Central memory CD8-positive, alpha-beta T cell (primary cell): ENCODE measurements around the gene CTIF.
A peak's percentile ranks its signal among the peaks of the same experiment; 100 is the strongest.

Experiments used
- ATAC-seq: fragments of 150-1000 bp; cut with Tn5 transposase; replicated peaks from 2 replicates; pipeline ENCODE4 v1.10.0; 2022; ENCODE audit warnings: mild to moderate bottlenecking, moderate FRiP score, moderate number of reproducible peaks; ENCODE audit not compliant: poor library complexity, severe bottlenecking; ENCODE audit errors: extremely low read depth
- DNase-seq, 2 donors: peaks; one replicate each; pipeline ENCODE4 v3.0.0; 2021; ENCODE audit warnings: low spot score in 2 of 2
- H3K27ac Mint-ChIP-seq: one replicate; pipeline ENCODE4 v1.8.0; 2022; ENCODE audit warnings: low read depth, mild to moderate bottlenecking, moderate library complexity, mixed read lengths
- H3K27me3 Mint-ChIP-seq: one replicate; pipeline ENCODE4 v1.8.0; 2022; ENCODE audit warnings: mixed read lengths
- H3K36me3 Mint-ChIP-seq: one replicate; pipeline ENCODE4 v1.8.0; 2022; ENCODE audit warnings: mild to moderate bottlenecking, moderate library complexity, mixed read lengths; ENCODE audit not compliant: insufficient read depth
- H3K4me1 Mint-ChIP-seq: one replicate; pipeline ENCODE4 v1.8.0; 2022; ENCODE audit warnings: mixed read lengths
- H3K4me3 Mint-ChIP-seq: one replicate; pipeline ENCODE4 v1.8.0; 2022; ENCODE audit warnings: mild to moderate bottlenecking, moderate library complexity, mixed read lengths
- H3K9me3 Mint-ChIP-seq: one replicate; pipeline ENCODE4 v1.8.0; 2022; ENCODE audit warnings: mixed read lengths

Gene CTIF

GRCh38 chr18:48776156-48776555 is 237.3 kb downstream of the CTIF start:
- Mint-ChIP-seq H3K9me3 (no peaks in the 10 kb centered on the region), H3K4me1 (peaks cover 20% of the 10 kb centered on the region)

GRCh38 chr18:48776641-48777025 is 237.8 kb downstream of the CTIF start:
- no peak overlapping the region for H3K4me3 Mint-ChIP-seq
- H3K27me3 Mint-ChIP-seq = no peaks in the 10 kb centered on the region
- no peaks in the 10 kb centered on the region for H3K9me3 Mint-ChIP-seq
- H3K4me1 Mint-ChIP-seq = peaks cover 20% of the 10 kb centered on the region
- peaks cover 3% of the 10 kb centered on the region for H3K36me3 Mint-ChIP-seq
- DNase-seq (no peak), ATAC-seq (no peak)
- H3K27ac Mint-ChIP-seq = no peak overlapping the region

More at GRCh38 chr18:48776156-48776555, 237.3 kb downstream of the CTIF start:
- no peak for DNase-seq
- Mint-ChIP-seq H3K36me3 (peaks cover 3% of the 10 kb centered on the region), H3K4me3 (no peak overlapping the region), H3K27me3 (no peaks in the 10 kb centered on the region), H3K27ac (no peak overlapping the region)
- ATAC-seq = no peak

GRCh38 chr18:48777026-48777743 is 238.4 kb downstream of the CTIF start:
- peak; percentile 49 to 58 for DNase-seq
- ATAC-seq = peak; percentile 55
- Mint-ChIP-seq H3K36me3 (peaks cover 3% of the 10 kb centered on the region), H3K4me1 (peaks cover 20% of the 10 kb centered on the region), H3K9me3 (no peaks in the 10 kb centered on the region), H3K4me3 (no peak overlapping the region), H3K27me3 (no peaks in the 10 kb centered on the region), H3K27ac (no peak overlapping the region)

- Mint-ChIP-seq H3K36me3 (peaks cover 3% of the 10 kb centered on the region), H3K4me3 (no peak overlapping the region), H3K9me3 (no peaks in the 10 kb centered on the region), H3K27me3 (no peaks in the 10 kb centered on the region), H3K4me1 (peaks cover 20% of the 10 kb centered on the region), H3K27ac (no peak overlapping the region)
- ATAC-seq (no peak), DNase-seq (no peak)
These were observed 238.9 kb downstream of the CTIF start for GRCh38 chr18:48777744-48778116.

GRCh38 chr18:48778344-48779011 is 239.6 kb downstream of the CTIF start:
- no peak overlapping the region for H3K4me3 Mint-ChIP-seq
- peaks cover 3% of the 10 kb centered on the region for H3K36me3 Mint-ChIP-seq
- DNase-seq (no peak), ATAC-seq (no peak)
- no peaks in the 10 kb centered on the region for H3K9me3 Mint-ChIP-seq
- no peak overlapping the region for H3K27ac Mint-ChIP-seq
- no peaks in the 10 kb centered on the region for H3K27me3 Mint-ChIP-seq
- H3K4me1 Mint-ChIP-seq = peaks cover 20% of the 10 kb centered on the region

- no peak overlapping the region for H3K27ac Mint-ChIP-seq
- ATAC-seq (no peak), DNase-seq (no peak)
- H3K4me1 Mint-ChIP-seq = peaks cover 27% of the 10 kb centered on the region
- no peak overlapping the region for H3K4me3 Mint-ChIP-seq
- H3K36me3 Mint-ChIP-seq = peaks cover 3% of the 10 kb centered on the region
- H3K9me3 Mint-ChIP-seq = no peaks in the 10 kb centered on the region
- no peaks in the 10 kb centered on the region for H3K27me3 Mint-ChIP-seq
These were observed 240.6 kb downstream of the CTIF start for GRCh38 chr18:48779462-48779861.

GRCh38 chr18:48780201-48780912 is 241.5 kb downstream of the CTIF start:
- H3K27ac Mint-ChIP-seq = no peak overlapping the region
- no peak overlapping the region for H3K4me3 Mint-ChIP-seq
- peaks cover 5% of the 10 kb centered on the region for H3K36me3 Mint-ChIP-seq
- H3K9me3 Mint-ChIP-seq = no peaks in the 10 kb centered on the region
- no peaks in the 10 kb centered on the region for H3K27me3 Mint-ChIP-seq
- peaks cover 35% of the 10 kb centered on the region for H3K4me1 Mint-ChIP-seq
- ATAC-seq (no peak), DNase-seq (no peak)

GRCh38 chr18:48780913-48781162 is 242.0 kb downstream of the CTIF start:
- Mint-ChIP-seq H3K4me3 (no peak overlapping the region), H3K27me3 (no peaks in the 10 kb centered on the region), H3K9me3 (no peaks in the 10 kb centered on the region), H3K36me3 (peaks cover 5% of the 10 kb centered on the region), H3K4me1 (peaks cover 36% of the 10 kb centered on the region), H3K27ac (no peak overlapping the region)
- ATAC-seq (no peak), DNase-seq (no peak)

- H3K9me3 Mint-ChIP-seq = no peaks in the 10 kb centered on the region
- DNase-seq = no peak
- peaks cover 42% of the 10 kb centered on the region for H3K4me1 Mint-ChIP-seq
- H3K27me3 Mint-ChIP-seq = no peaks in the 10 kb centered on the region
- H3K36me3 Mint-ChIP-seq = peaks cover 5% of the 10 kb centered on the region
- H3K27ac Mint-ChIP-seq = no peak overlapping the region
- ATAC-seq = no peak
- H3K4me3 Mint-ChIP-seq = no peak overlapping the region
These were observed 242.5 kb downstream of the CTIF start for GRCh38 chr18:48781163-48781987.

- Mint-ChIP-seq H3K9me3 (no peaks in the 10 kb centered on the region), H3K27ac (no peak overlapping the region), H3K36me3 (peaks cover 5% of the 10 kb centered on the region), H3K4me1 (peaks cover 43% of the 10 kb centered on the region), H3K27me3 (no peaks in the 10 kb centered on the region), H3K4me3 (no peak overlapping the region)
- no peak for ATAC-seq
- no peak for DNase-seq
These were observed 243.1 kb downstream of the CTIF start for GRCh38 chr18:48781988-48782363.

- no peak overlapping the region for H3K4me3 Mint-ChIP-seq
- peaks cover 4% of the 10 kb centered on the region for H3K36me3 Mint-ChIP-seq
- no peaks in the 10 kb centered on the region for H3K9me3 Mint-ChIP-seq
- peaks cover 39% of the 10 kb centered on the region for H3K4me1 Mint-ChIP-seq
- DNase-seq = no peak
- no peaks in the 10 kb centered on the region for H3K27me3 Mint-ChIP-seq
- H3K27ac Mint-ChIP-seq = no peak overlapping the region
- ATAC-seq = no peak
These were observed 243.6 kb downstream of the CTIF start for GRCh38 chr18:48782381-48782861.

GRCh38 chr18:48783616-48784520 is 245.0 kb downstream of the CTIF start:
- H3K9me3 Mint-ChIP-seq = no peaks in the 10 kb centered on the region
- H3K36me3 Mint-ChIP-seq = peaks cover 2% of the 10 kb centered on the region
- H3K27me3 Mint-ChIP-seq = no peaks in the 10 kb centered on the region
- ATAC-seq (no peak), DNase-seq (no peak)
- H3K27ac Mint-ChIP-seq = peak overlapping the region; percentile 91
- peaks cover 37% of the 10 kb centered on the region for H3K4me1 Mint-ChIP-seq
- H3K4me3 Mint-ChIP-seq = no peak overlapping the region
